CD4-positive, alpha-beta T cell treated with Interferon alpha-2 for 1 hour (primary cell): ENCODE measurements around the gene LRRC4C.
"Not testable (repeated sequence)": the region's sequence is repeated elsewhere in the genome, so short reads cannot be mapped to it uniquely, and the experiment has no call there.

Source experiments
- DNase-seq, 2 donors: peaks; one replicate each; pipeline ENCODE4 v3.0.0-alpha.2; 2020 to 2022

LRRC4C gene

DNA sequence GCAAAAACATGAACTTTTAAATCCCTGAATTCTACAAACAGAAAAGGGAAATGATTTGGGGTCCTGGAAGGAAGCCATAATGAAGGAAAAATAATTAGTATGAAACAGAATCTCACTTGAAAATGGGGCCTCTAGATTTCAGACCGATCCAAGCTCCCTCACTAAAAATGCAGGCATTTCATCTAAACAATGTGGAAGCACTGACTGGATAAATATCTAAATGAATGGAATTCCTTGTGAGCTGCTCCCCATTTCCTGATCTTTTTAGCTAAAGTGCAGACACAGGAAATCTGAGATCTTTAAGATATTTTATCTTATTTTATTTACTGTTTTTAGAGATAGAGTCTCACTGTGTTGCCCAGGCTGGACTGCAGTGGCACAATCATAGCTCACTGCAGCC, 1255.8 kb downstream of the LRRC4C start:
- no peak for DNase-seq

GRCh38 chr11:40202589-40203270, 1256.7 kb downstream of the LRRC4C start:
- no peak for DNase-seq

DNA sequence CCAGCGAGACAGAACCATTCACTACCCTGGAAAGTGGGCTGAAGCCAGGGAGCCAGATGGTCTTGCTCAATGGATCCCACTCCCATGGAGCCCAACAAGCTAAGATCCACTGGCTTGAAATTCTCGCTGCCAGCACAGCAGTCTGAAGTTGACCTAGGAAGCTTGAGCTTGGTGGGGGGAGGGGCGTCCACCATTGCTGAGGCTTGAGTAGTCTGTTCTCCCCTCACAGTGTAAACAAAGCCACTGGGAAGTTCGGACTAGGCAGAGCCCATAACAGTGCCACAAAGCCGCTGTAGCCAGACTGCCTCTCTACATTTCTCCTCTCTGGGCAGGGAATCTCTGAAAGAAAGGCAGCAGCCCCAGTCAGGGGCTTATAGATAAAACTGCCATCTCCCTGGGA, 1266.9 kb downstream of the LRRC4C start:
- DNase-seq: not testable (repeated sequence)

DNA sequence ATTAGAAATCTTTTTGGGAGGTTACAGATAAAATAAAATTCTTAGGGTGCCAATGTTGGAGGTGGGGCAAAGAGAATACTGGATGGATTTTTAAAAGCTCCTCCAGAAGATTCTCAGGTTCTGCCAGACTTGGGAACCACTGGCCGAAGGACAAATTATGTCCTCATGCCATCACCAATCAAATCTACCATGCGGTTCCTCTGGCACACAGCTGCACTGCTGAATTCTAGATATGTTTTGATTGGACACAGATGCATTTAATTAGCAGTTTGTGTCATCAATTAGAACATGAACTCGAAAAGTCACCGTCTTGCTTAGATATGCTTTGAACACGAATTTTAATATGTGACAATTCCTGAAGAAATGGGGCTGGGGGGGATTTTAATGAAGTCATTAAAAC, 1269.2 kb downstream of the LRRC4C start:
- DNase-seq: no peak

DNA sequence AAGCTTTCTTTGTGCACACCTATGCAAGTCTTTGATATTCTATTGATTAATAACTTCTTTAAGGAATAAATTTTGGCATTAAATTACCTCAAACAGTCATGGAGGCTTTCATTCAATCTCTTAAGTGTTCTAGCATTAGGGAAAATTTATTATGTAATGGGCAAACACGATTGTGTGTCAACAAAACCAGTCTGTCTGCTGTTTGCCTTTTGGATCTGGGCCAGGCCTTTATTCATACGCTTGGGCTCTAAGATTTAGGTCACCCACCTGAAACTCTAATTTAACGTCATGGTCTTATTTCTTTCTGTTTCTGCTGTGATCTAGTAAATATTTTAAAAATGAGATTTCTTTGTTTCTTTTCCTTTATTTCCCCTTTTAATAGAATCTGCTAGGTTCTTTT, 1270.6 kb downstream of the LRRC4C start:
- no peak for DNase-seq

- DNase-seq: no peak
Observed at GRCh38 chr11:40187295-40187694, 1272.2 kb downstream of the LRRC4C start.

- DNase-seq: no peak
Observed at GRCh38 chr11:40186437-40187263, 1272.8 kb downstream of the LRRC4C start.

- no peak for DNase-seq
Observed at GRCh38 chr11:40185793-40186192, 1273.7 kb downstream of the LRRC4C start.

- DNase-seq: no peak
Observed at GRCh38 chr11:40183073-40184064, 1276.1 kb downstream of the LRRC4C start.

- no peak for DNase-seq
Observed at GRCh38 chr11:40179541-40179940, 1279.9 kb downstream of the LRRC4C start.

GRCh38 chr11:40178470-40178869, 1281.0 kb downstream of the LRRC4C start:
- DNase-seq: no peak

DNA sequence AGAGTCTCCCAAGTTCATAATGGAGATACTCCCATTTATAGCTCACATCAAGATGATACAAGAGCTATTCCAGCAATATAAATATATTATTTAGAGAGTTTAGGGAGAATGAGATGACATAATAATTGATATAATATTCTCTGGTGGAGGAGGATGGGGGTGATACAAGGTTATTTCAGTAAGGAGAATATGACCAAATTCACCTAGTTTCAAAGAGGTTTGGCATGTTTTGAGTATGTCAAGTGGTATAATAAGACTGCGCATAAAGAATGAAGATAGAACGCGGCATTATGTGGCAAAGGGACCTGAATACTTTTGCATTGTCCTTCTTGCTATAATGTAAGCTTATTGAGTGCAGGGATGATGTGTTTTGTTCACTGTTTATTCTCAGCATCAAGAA, 1283.5 kb downstream of the LRRC4C start:
- DNase-seq: no peak

GRCh38 chr11:40170078-40170477, 1289.4 kb downstream of the LRRC4C start:
- DNase-seq: no peak

DNA sequence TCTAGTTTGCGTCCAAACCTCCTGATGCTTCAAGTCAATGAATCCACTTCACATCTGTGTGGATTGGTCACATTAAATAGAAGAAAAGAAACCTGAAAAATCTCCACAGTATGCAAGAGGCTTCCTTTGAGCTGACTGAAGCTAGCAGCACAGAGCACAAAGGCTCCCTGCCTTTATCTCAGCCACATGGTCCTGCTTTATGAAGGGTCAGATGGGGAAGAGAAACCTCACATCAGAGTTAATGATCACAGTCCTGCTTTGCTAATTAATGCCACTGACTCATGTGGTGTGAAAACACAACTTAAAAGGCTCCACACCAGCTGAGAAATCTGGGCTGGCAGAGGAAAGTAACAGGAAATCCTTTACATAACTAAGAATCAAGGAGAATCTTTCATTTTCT, 1291.0 kb downstream of the LRRC4C start:
- DNase-seq: no peak

GRCh38 chr11:40167805-40168204, 1291.6 kb downstream of the LRRC4C start:
- DNase-seq: not testable (repeated sequence)

DNA sequence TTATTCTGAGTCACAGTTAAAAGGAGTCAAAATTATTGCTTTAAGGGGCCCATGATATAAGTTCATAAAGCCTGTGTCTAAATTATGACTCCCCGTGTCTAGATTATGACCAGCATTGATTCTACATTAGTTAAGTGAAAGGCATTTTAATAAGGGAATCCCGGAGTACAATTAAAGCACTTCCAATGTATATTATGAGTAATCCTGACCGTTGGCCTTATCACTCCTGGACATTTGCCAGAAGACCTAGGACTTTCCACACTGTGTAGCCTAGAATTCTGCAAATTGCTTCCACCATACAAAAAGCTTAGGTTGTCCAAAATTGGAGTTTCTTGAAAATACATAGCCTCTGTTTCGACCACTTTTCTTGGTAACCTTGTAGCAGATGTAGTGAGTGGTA, 1292.6 kb downstream of the LRRC4C start:
- no peak for DNase-seq

DNA sequence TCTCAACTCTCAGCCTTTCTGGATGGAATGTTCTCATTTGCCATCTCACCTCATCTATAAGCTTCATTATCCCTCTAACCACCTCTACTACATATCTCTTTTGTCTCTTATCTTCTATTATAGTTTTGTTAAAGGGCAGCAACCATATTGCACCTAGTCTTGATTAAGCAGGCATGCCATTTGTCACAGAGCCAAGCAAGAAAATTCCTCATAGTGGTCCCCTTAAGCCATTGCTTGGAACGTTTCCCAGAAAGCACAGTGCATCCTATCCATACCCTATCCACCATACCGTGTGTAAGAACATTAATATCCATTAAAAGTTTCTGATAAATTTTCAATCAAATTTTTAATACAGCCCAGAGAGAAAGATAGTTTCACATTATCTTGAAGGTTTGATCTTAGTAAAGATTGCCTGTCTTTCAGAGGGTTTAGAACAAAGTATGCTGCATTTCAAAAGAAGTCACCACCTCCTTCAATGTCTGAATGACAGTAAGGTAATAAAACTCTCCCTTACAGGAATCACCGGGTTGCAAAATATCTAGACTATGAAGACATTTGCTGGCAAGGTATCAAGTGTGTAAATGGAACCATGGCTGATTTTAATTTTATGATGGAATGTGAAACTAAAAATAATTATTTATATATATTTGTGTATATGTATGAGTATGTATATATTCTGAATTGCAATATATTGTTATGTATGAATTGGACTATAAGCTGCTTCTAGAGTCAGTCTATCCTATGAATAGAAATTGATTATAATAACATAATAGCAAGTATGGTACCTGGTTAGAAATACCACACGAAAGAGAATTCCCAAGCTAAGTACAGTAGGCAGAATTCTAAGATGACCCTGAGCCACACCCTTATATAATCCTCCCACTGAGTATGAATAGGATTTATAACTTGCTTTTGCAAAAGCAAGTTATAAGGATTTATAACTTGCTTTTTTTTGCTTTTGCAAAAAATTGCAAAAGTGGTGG, 1296.3 kb downstream of the LRRC4C start:
- DNase-seq: no peak

- no peak for DNase-seq
Observed at GRCh38 chr11:40161854-40162410, 1297.5 kb downstream of the LRRC4C start.

DNA sequence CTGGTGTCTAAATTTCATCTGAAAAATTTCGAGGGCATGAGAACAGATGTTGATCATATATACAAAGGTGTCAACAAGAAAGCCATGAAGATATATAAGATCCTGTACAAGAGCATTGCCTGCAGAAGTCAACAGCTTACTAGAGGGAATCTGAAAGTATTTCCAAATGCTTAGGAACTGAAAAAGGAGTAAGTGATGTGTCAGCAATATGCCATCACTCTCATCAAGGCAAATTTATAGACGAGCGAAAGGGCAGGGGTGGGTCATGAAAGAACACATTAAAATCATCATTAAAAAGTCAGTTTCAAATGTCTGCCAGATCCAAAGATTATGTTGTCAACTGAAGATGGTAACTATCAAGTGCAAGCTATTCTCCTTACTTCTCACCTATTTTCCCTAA, 1299.0 kb downstream of the LRRC4C start:
- no peak for DNase-seq

GRCh38 chr11:40149721-40150120, 1309.7 kb downstream of the LRRC4C start:
- no peak for DNase-seq

GRCh38 chr11:40140560-40140959, 1318.9 kb downstream of the LRRC4C start:
- no peak for DNase-seq

DNA sequence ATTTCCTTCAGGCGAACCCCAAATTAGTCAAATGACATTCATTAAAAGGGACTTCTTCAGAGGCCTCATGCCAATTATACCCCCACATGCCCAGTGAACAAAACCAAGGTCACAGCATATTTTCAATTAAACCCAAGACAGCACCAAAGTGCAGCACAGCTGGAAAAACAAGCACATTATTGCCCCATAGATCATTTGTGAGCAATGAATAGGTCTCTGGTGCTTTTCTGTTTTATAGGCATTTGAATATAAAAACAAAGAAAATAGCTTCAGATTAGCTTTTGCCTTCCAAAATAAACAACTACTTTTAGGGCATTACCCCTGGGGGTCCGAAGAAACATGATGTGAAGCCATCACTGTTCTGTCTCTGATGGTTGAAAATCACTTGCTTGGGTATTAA, 1319.9 kb downstream of the LRRC4C start:
- no peak for DNase-seq
